ENCODE results near the gene SLC22A23. TPM values are rescaled to one million over a fixed set of nuclear protein-coding genes. Genes with fewer than 3 reads are reported as not detected.
A peak's percentile ranks its signal among the peaks of the same experiment; 100 is the strongest.

The SLC22A23 gene
- total RNA-seq, 1 donor from 2014 or later: 44.3 TPM

GRCh38 chr6:3351829-3352524 lies 104.9 kb downstream of the SLC22A23 start:
- no peak for DNase-seq

GRCh38 chr6:3351105-3351676 lies 105.7 kb downstream of the SLC22A23 start:
- DNase-seq: no peak

- DNase-seq: no peak
Measured at GRCh38 chr6:3350252-3350796, 106.5 kb downstream of the SLC22A23 start.

- no peak for DNase-seq
Measured at GRCh38 chr6:3349388-3350251, 107.2 kb downstream of the SLC22A23 start.

- no peak for DNase-seq
Measured at GRCh38 chr6:3348821-3349220, 108.0 kb downstream of the SLC22A23 start.

GRCh38 chr6:3347826-3348225 lies 109.0 kb downstream of the SLC22A23 start:
- no peak for DNase-seq

- no peak for DNase-seq
Measured at GRCh38 chr6:3347247-3347646, 109.6 kb downstream of the SLC22A23 start.

GRCh38 chr6:3346476-3346875 lies 110.4 kb downstream of the SLC22A23 start:
- DNase-seq: no peak

- peak; percentile 15 for DNase-seq
Measured at GRCh38 chr6:3345836-3346235, 111.0 kb downstream of the SLC22A23 start.

GRCh38 chr6:3343089-3343883 lies 113.6 kb downstream of the SLC22A23 start:
- no peak for DNase-seq

GRCh38 chr6:3341467-3341866 lies 115.4 kb downstream of the SLC22A23 start:
- peak; percentile 36 for DNase-seq

GRCh38 chr6:3340894-3341293 lies 116.0 kb downstream of the SLC22A23 start:
- no peak for DNase-seq

- DNase-seq: no peak
Measured at GRCh38 chr6:3340358-3340802, 116.5 kb downstream of the SLC22A23 start.

GRCh38 chr6:3339811-3340210 lies 117.0 kb downstream of the SLC22A23 start:
- DNase-seq: no peak

GRCh38 chr6:3337521-3338350 lies 119.1 kb downstream of the SLC22A23 start:
- no peak for DNase-seq

- peak; percentile 15 for DNase-seq
Measured at GRCh38 chr6:3336859-3337515, 119.9 kb downstream of the SLC22A23 start.

- DNase-seq: no peak
Measured at GRCh38 chr6:3336066-3336786, 120.6 kb downstream of the SLC22A23 start.

GRCh38 chr6:3335169-3335568 lies 121.7 kb downstream of the SLC22A23 start:
- no peak for DNase-seq

GRCh38 chr6:3334555-3334954 lies 122.3 kb downstream of the SLC22A23 start:
- DNase-seq: no peak

- no peak for DNase-seq
Measured at GRCh38 chr6:3333263-3333662, 123.6 kb downstream of the SLC22A23 start.

Data from occipital lobe (tissue), 2 donors.